OCI-LY1 (cell line): ENCODE results near the gene ARHGAP24.

ENCODE experiments used
- H2AFZ ChIP-seq: fragments of 200-600 bp; sonication (generic), shearing (Covaris generic); 2 replicates; pipeline ENCODE4 v1.6.0; 2014; ENCODE audit warnings: antibody characterized with exemption, mild to moderate bottlenecking, low read length
- H3F3A ChIP-seq: fragments of 200-600 bp; sonication (generic), shearing (Covaris generic); 2 replicates; pipeline ENCODE4 v1.6.0; 2014; ENCODE audit warnings: mild to moderate bottlenecking, antibody characterized with exemption, low read length, moderate library complexity; ENCODE audit not compliant: insufficient read depth
- H3K27ac ChIP-seq: fragments of 200-600 bp; sonication (generic); 2 replicates; pipeline ENCODE4 v1.5.1; 2014; ENCODE audit warnings: low read length, mixed run types, mild to moderate bottlenecking, low read depth; ENCODE audit not compliant: poor library complexity, severe bottlenecking
- H3K27me3 ChIP-seq: fragments of 200-600 bp; sonication (generic); 2 replicates; pipeline ENCODE4 v1.6.0; 2014; ENCODE audit warnings: antibody characterized with exemption, mild to moderate bottlenecking, low read length, moderate library complexity; ENCODE audit not compliant: insufficient read depth
- H3K36me3 ChIP-seq: fragments of 200-600 bp; sonication (generic); 2 replicates; pipeline ENCODE4 v1.6.1; 2014; ENCODE audit warnings: mild to moderate bottlenecking, antibody characterized with exemption, low read length, moderate library complexity, mixed read lengths; ENCODE audit not compliant: insufficient read depth
- H3K4me1 ChIP-seq: fragments of 200-600 bp; sonication (generic); 2 replicates; pipeline ENCODE4 v1.5.1; 2014; ENCODE audit warnings: mild to moderate bottlenecking, low read length, moderate library complexity; ENCODE audit not compliant: insufficient read depth, severe bottlenecking
- H3K4me2 ChIP-seq: fragments of 200-600 bp; sonication (generic), shearing (Covaris generic); 2 replicates; pipeline ENCODE4 v1.6.1; 2014; ENCODE audit warnings: low read length
- H3K4me3 ChIP-seq: fragments of 200-600 bp; sonication (generic); 2 replicates; pipeline ENCODE4 v1.5.1; 2014; ENCODE audit warnings: low read length, low read depth, mild to moderate bottlenecking, mixed read lengths; ENCODE audit not compliant: poor library complexity, severe bottlenecking
- H3K79me2 ChIP-seq: fragments of 200-600 bp; shearing (Covaris generic); 2 replicates; pipeline ENCODE4 v1.6.1; 2016; ENCODE audit warnings: mixed run types, low read length, mixed read lengths; ENCODE audit not compliant: insufficient read depth
- H3K9ac ChIP-seq: fragments of 200-600 bp; sonication (generic), shearing (Covaris generic); 2 replicates; pipeline ENCODE4 v1.6.1; 2014; ENCODE audit warnings: mild to moderate bottlenecking, low read length, mixed read lengths
- H3K9me2 ChIP-seq: fragments of 200-600 bp; sonication (generic), shearing (Covaris generic); 2 replicates; pipeline ENCODE4 v1.6.1; 2014; ENCODE audit warnings: low read depth, mild to moderate bottlenecking, low read length, mixed read lengths
- H3K9me3 ChIP-seq: fragments of 200-600 bp; shearing (Covaris generic); 2 replicates; pipeline ENCODE4 v1.6.1; 2014; ENCODE audit warnings: low read length, mixed read lengths
- H4K20me1 ChIP-seq: fragments of 200-600 bp; sonication (generic), shearing (Covaris generic); 2 replicates; pipeline ENCODE4 v1.6.0; 2016; ENCODE audit warnings: mild to moderate bottlenecking, low read length; ENCODE audit not compliant: insufficient read depth
- EZH2 ChIP-seq: fragments of 200-600 bp; sonication (generic), shearing (Covaris generic); IDR thresholded peaks from 2 replicates; pipeline ENCODE4 v1.8.0; 2017; ENCODE audit warnings: borderline replicate concordance, mixed run types, mild to moderate bottlenecking, antibody characterized with exemption, low read length, moderate library complexity, mixed read lengths
- TF ChIP-seq, protein P1 (sequence below): fragments of 200-600 bp; sonication (generic), shearing (Covaris generic); IDR thresholded peaks from 2 replicates; pipeline ENCODE4 v1.5.1; 2017; ENCODE audit warnings: mild to moderate bottlenecking, antibody characterized with exemption, low read length, moderate library complexity, mixed read lengths

ARHGAP24 gene

DNA sequence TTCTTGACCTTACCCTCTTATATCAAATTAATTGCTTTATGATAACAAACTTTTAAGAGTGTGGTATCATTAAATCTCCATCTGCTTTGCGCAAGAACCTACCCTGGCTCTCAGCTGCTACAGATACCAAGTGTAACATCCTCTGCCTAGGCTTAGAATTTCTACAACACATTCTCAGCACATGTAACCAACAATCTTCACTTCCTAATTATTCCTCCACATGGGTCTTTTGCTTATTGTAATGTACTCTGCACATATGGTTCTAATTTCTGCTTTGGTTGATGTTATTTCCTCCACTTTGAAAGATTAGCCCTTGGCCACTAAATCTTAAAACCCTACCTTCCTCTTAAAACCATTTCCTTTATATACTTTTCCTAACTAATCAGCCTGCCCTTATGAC is 242.4 kb downstream of the ARHGAP24 start:
- H3K4me2 ChIP-seq: no peak overlapping the region
- peaks cover 51% of the 10 kb centered on the region for H3K4me1 ChIP-seq

DNA sequence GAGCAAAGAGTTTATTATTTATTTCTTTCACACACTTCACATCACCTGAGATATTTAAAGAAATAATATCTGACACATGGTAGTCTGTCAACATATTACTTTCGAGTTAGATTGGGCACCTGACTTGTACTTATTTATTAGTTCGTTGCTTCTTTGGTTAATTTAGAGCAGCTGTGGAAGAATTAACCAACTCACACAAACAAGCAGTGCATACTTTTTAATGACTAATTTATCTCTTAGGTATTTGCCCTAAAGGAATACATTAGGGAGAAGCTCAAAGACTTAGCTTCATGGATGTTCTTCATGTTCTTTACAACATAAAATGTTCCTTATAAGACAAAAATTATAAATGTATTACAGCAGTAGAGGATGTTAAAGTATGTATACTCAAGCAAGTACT is 242.9 kb downstream of the ARHGAP24 start:
- Histone ChIP-seq H3K4me3 (no peak overlapping the region), H4K20me1 (no peaks in the 10 kb centered on the region), H3K4me1 (peaks cover 46% of the 10 kb centered on the region), H3K27me3 (no peaks in the 10 kb centered on the region), H3K9ac (no peak overlapping the region), H3K9me3 (no peaks in the 10 kb centered on the region), H3K9me2 (no peaks in the 10 kb centered on the region), H3K4me2 (no peak overlapping the region), H3F3A (no peaks in the 10 kb centered on the region), H3K79me2 (peaks cover 20% of the 10 kb centered on the region; the same call in 1 of the 2 replicates), H2AFZ (no peak overlapping the region), H3K27ac (peak overlapping the region; percentile 59), H3K36me3 (peaks cover 36% of the 10 kb centered on the region)
- no peak for TF ChIP-seq EZH2
- TF ChIP-seq, protein P1, sequence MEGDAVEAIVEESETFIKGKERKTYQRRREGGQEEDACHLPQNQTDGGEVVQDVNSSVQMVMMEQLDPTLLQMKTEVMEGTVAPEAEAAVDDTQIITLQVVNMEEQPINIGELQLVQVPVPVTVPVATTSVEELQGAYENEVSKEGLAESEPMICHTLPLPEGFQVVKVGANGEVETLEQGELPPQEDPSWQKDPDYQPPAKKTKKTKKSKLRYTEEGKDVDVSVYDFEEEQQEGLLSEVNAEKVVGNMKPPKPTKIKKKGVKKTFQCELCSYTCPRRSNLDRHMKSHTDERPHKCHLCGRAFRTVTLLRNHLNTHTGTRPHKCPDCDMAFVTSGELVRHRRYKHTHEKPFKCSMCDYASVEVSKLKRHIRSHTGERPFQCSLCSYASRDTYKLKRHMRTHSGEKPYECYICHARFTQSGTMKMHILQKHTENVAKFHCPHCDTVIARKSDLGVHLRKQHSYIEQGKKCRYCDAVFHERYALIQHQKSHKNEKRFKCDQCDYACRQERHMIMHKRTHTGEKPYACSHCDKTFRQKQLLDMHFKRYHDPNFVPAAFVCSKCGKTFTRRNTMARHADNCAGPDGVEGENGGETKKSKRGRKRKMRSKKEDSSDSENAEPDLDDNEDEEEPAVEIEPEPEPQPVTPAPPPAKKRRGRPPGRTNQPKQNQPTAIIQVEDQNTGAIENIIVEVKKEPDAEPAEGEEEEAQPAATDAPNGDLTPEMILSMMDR: no peak

More for the DNA sequence above, 242.4 kb downstream of the ARHGAP24 start:
- H3K9me3 ChIP-seq: no peaks in the 10 kb centered on the region
- H3K9me2 ChIP-seq: no peaks in the 10 kb centered on the region
- H3K9ac ChIP-seq: no peak overlapping the region
- peaks cover 36% of the 10 kb centered on the region for H3K36me3 ChIP-seq
- no peak overlapping the region for H3K4me3 ChIP-seq
- H4K20me1 ChIP-seq: no peaks in the 10 kb centered on the region
- H3K27me3 ChIP-seq: no peaks in the 10 kb centered on the region
- H2AFZ ChIP-seq: no peak overlapping the region
- H3F3A ChIP-seq: no peaks in the 10 kb centered on the region
- H3K27ac ChIP-seq: peak overlapping the region; percentile 59
- TF ChIP-seq, protein P1: no peak
- TF ChIP-seq EZH2: no peak
- peaks cover 25% of the 10 kb centered on the region for H3K79me2 ChIP-seq

DNA sequence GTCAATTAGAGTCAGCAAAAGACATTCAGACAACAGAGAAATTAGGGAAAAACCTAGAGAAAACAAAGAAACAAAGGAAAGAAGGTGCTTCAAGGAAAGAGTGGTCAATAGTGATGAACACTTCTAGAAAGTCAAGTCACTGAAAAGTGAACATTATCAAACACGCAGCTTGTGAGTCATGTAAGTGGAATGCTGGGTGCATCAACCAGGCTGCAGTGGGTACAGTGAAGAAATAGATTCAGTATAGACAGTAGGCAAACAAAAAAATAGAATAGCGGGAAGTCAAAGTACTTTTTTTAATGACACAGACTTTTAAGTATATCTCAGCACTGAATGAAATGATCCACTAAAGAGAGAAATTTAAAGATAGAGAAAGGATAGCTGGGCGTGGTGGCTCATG is 245.8 kb downstream of the ARHGAP24 start:
- H2AFZ ChIP-seq: no peak overlapping the region
- peak overlapping the region; percentile 22 for H3K27ac ChIP-seq
- no peaks in the 10 kb centered on the region for H3K9me3 ChIP-seq

More for the DNA sequence above, 245.8 kb downstream of the ARHGAP24 start:
- H3K4me1 ChIP-seq: peaks cover 48% of the 10 kb centered on the region
- no peak overlapping the region for H3K4me2 ChIP-seq
- H3K4me3 ChIP-seq: no peak overlapping the region
- H3F3A ChIP-seq: no peaks in the 10 kb centered on the region
- no peaks in the 10 kb centered on the region for H4K20me1 ChIP-seq
- peaks cover 36% of the 10 kb centered on the region for H3K36me3 ChIP-seq
- TF ChIP-seq EZH2: no peak
- TF ChIP-seq, protein P1: no peak
- peaks cover 3% of the 10 kb centered on the region; the same call in 1 of the 2 replicates for H3K79me2 ChIP-seq
- no peaks in the 10 kb centered on the region for H3K27me3 ChIP-seq
- H3K9me2 ChIP-seq: no peaks in the 10 kb centered on the region
- H3K9ac ChIP-seq: no peak overlapping the region
